Erythroblast (primary cell): ENCODE data around the gene CHD9.

Experiments used
- GATA1 ChIP-seq: IDR thresholded peaks from 2 replicates; pipeline ENCODE4 v1.6.1; 2011; ENCODE audit warnings: low read depth, mild to moderate bottlenecking, control low read depth, low read length, moderate library complexity
- POLR2A ChIP-seq: IDR thresholded peaks from 2 replicates; pipeline ENCODE4 v1.6.1; 2011; ENCODE audit warnings: mild to moderate bottlenecking, low read length

- TF ChIP-seq GATA1: no peak
- TF ChIP-seq POLR2A: no peak
These were observed 204.0 kb downstream of the CHD9 start for GRCh38 chr16:53258809-53259208.
